HCT116 (cell line): Measurements from ENCODE around the gene TMEM53. TPM values are rescaled to one million over a fixed set of nuclear protein-coding genes. Genes with fewer than 3 reads are reported as not detected.

Experiments used
- ATAC-seq: fragments of 200-7000 bp; cut with Tn5 transposase; 2 replicates; pipeline ENCODE4 v1.9.1; 2020; ENCODE audit warnings: mild to moderate bottlenecking, moderate library complexity
- BruUV-seq: library from RNA; stranded (reverse); fragments of 400-500 nt; replicated peaks from 2 replicates; lab custom pipeline; 2021; lab: Mats Ljungman, UMichigan
- CTCF ChIA-PET: fragments of 300-600 bp; sonication (Branson Sonifier 250); formaldehyde crosslinking; loops from one replicate; lab custom pipeline; 2021; ENCODE audit warnings: antibody characterized with exemption; lab: Charles Lee
- POLR2A ChIA-PET: fragments of 300-600, 350-600 bp; sonication (Branson Sonifier 250); formaldehyde crosslinking; loops from one replicate; lab custom pipeline; 2021; ENCODE audit warnings: antibody characterized with exemption; lab: Charles Lee
- RAD21 ChIA-PET, 2 experiments: fragments of 300-600 bp; sonication (Branson Sonifier 250); formaldehyde crosslinking; loops; one replicate each; lab custom pipeline; 2023; ENCODE audit warnings: low total read pairs in 2 of 2; ENCODE audit not compliant: uncharacterized antibody in 2 of 2, unreplicated experiment in 2 of 2, low non-redundant PET in 1 of 2; lab: Charles Lee
- DNase-seq: peaks from one replicate; pipeline ENCODE4 v3.0.0-alpha.2; 2010; ENCODE audit warnings: low read depth, low spot score
- H2AFZ ChIP-seq: fragments of 200-600 bp; shearing (Covaris generic), sonication (generic); 2 replicates; pipeline ENCODE4 v1.6.1; 2017; ENCODE audit warnings: low read depth, mixed run types, mixed read lengths, antibody characterized with exemption, low read length; ENCODE audit not compliant: poor library complexity, severe bottlenecking
- H3K27ac ChIP-seq: 2 replicates; pipeline ENCODE4 v1.5.1; 2012; ENCODE audit warnings: low read depth, low read length
- H3K27me3 ChIP-seq: fragments of 200-600 bp; sonication (generic); 2 replicates; pipeline ENCODE4 v1.6.1; 2016; ENCODE audit warnings: mixed run types, low read length, mixed read lengths; ENCODE audit not compliant: insufficient read depth
- H3K36me3 ChIP-seq, 2 experiments: fragments of 200-500 bp in 1 of 2; fragments of 200-600 bp in 1 of 2; sonication (Bioruptor generic) in 1 of 2; sonication (generic) in 1 of 2; 2 replicates each; pipeline versions ENCODE4 v1.5.1 to v1.6.1; 2014 to 2016; ENCODE audit warnings: low read length in 2 of 2, inconsistent platforms in 1 of 2, mixed read lengths in 1 of 2, mixed run types in 1 of 2; ENCODE audit not compliant: insufficient read depth in 2 of 2, control insufficient read depth in 1 of 2
- H3K4me1 ChIP-seq, 2 experiments: fragments of 200-600 bp in 1 of 2; sonication (generic) in 1 of 2; 2 replicates each; pipeline versions ENCODE4 v1.5.1 to v1.6.1; 2012 to 2017; ENCODE audit warnings: low read length in 2 of 2, inconsistent platforms in 1 of 2, mild to moderate bottlenecking in 1 of 2, mixed read lengths in 1 of 2, mixed run types in 1 of 2, moderate library complexity in 1 of 2; ENCODE audit not compliant: insufficient read depth in 2 of 2, control insufficient read depth in 1 of 2
- H3K4me2 ChIP-seq: fragments of 200-600 bp; sonication (generic); 2 replicates; pipeline ENCODE4 v1.6.1; 2017; ENCODE audit warnings: mixed run types, low read length, mixed read lengths
- H3K4me3 ChIP-seq, 2 experiments: fragments of 200-600 bp in 1 of 2; sonication (generic) in 1 of 2; replicated peaks in 1 of 2; 2 replicates each; pipeline ENCODE4 v1.5.1; 2011 to 2016; ENCODE audit warnings: low read length in 2 of 2, control low read depth in 1 of 2, low read depth in 1 of 2, mild to moderate bottlenecking in 1 of 2, mixed read lengths in 1 of 2, mixed run types in 1 of 2
- H3K79me2 ChIP-seq: fragments of 200-600 bp; sonication (generic); 2 replicates; pipeline ENCODE4 v1.6.1; 2017; ENCODE audit warnings: mild to moderate bottlenecking, mixed run types, low read length, moderate library complexity, mixed read lengths; ENCODE audit not compliant: insufficient read depth
- H3K9ac ChIP-seq: fragments of 200-600 bp; sonication (generic); 2 replicates; pipeline ENCODE4 v1.6.1; 2016; ENCODE audit warnings: low read length, mixed read lengths
- H3K9me2 ChIP-seq: fragments of 200-600 bp; sonication (generic), shearing (Covaris generic); 2 replicates; pipeline ENCODE4 v1.6.1; 2017; ENCODE audit warnings: mixed run types, mild to moderate bottlenecking, moderate library complexity; ENCODE audit not compliant: insufficient read depth
- H3K9me3 ChIP-seq, 2 experiments: fragments of 200-500 bp in 1 of 2; fragments of 200-600 bp in 1 of 2; sonication (Bioruptor generic) in 1 of 2; sonication (generic) in 1 of 2; 2 replicates each; pipeline ENCODE4 v1.6.1; 2014 to 2017; ENCODE audit warnings: low read length in 2 of 2, mixed read lengths in 2 of 2, inconsistent platforms in 1 of 2, low read depth in 1 of 2, mild to moderate bottlenecking in 1 of 2, mixed run types in 1 of 2, moderate library complexity in 1 of 2; ENCODE audit not compliant: control insufficient read depth in 1 of 2, insufficient read depth in 1 of 2
- H4K20me1 ChIP-seq: fragments of 200-600 bp; sonication (generic), shearing (Covaris generic); 2 replicates; pipeline ENCODE4 v1.6.1; 2017; ENCODE audit warnings: mixed run types, mild to moderate bottlenecking, moderate library complexity; ENCODE audit not compliant: insufficient read depth
- ATF3 ChIP-seq: IDR thresholded peaks from 2 replicates; pipeline ENCODE4 v1.6.1; 2012
- EZH2 ChIP-seq: fragments of 200-600 bp; sonication (generic); IDR thresholded peaks from 2 replicates; pipeline ENCODE4 v1.6.1; 2017; ENCODE audit warnings: antibody characterized with exemption, mixed run types
- JUND ChIP-seq: IDR thresholded peaks from 2 replicates; pipeline ENCODE4 v1.6.1; 2012
- MAX ChIP-seq: IDR thresholded peaks from 2 replicates; pipeline ENCODE4 v1.6.1; 2012
- POLR2A ChIP-seq: IDR thresholded peaks from 2 replicates; pipeline ENCODE4 v1.7.0; 2011; ENCODE audit warnings: borderline replicate concordance; ENCODE audit not compliant: insufficient read depth, insufficient read length; ENCODE audit errors: extremely low read depth
- POLR2AphosphoS5 ChIP-seq: IDR thresholded peaks from 2 replicates; pipeline ENCODE4 v1.6.1; 2011; ENCODE audit warnings: mild to moderate bottlenecking, low read depth, low read length, moderate library complexity
- REST ChIP-seq: IDR thresholded peaks from 2 replicates; pipeline ENCODE4 v1.6.1; 2012; ENCODE audit warnings: low read depth
- SIN3A ChIP-seq: IDR thresholded peaks from 2 replicates; pipeline ENCODE4 v1.6.1; 2012; ENCODE audit warnings: low read depth
- SP1 ChIP-seq: IDR thresholded peaks from 2 replicates; pipeline ENCODE4 v1.6.1; 2012; ENCODE audit warnings: low read depth
- SRF ChIP-seq: IDR thresholded peaks from 2 replicates; pipeline ENCODE4 v1.6.1; 2012; ENCODE audit warnings: low read depth
- intact Hi-C: fragments of 100-400 bp; cut with micrococcal nuclease; formaldehyde crosslinking; loops from 2 replicates; pipeline ENCODE4 v1.10.0; 2022
- total RNA-seq: library from RNA; stranded (reverse); gene quantifications from one replicate; pipeline ENCODE4 v1.2.1, GENCODE V29; 2021; ENCODE audit not compliant: unreplicated experiment

TMEM53 gene
- total RNA-seq, 1 experiment from 2014 or later, result 10.8 TPM

- no peaks in the 10 kb centered on the region for H3K79me2 ChIP-seq
- intact Hi-C loops, result no loop called here
- BruUV-seq, result no TSS peak
- H3K27me3 ChIP-seq, result peaks cover 12% of the 10 kb centered on the region
- no peaks in the 10 kb centered on the region for H3K36me3 ChIP-seq
- TF ChIP-seq SP1 (no peak), REST (no peak), ATF3 (no peak), JUND (no peak), SIN3A (no peak), EZH2 (no peak), SRF (no peak), POLR2A (no peak), POLR2AphosphoS5 (no peak), MAX (no peak)
- H3K9ac ChIP-seq, result no peak overlapping the region
- ChIA-PET POLR2A (no interaction called here), RAD21 (no interaction called here), CTCF (no interaction called here)
- H3K4me3 ChIP-seq, result no peak overlapping the region
- ATAC-seq (no peak), DNase-seq (no peak)
- H3K4me2 ChIP-seq, result no peak overlapping the region
- H3K9me2 ChIP-seq, result no peaks in the 10 kb centered on the region
- H3K4me1 ChIP-seq, result peaks cover 0 to 9% of the 10 kb centered on the region in 2 experiments; a peak in 2 of 4 replicates
- H3K27ac ChIP-seq, result no peak overlapping the region
- no peak overlapping the region for H2AFZ ChIP-seq
- H4K20me1 ChIP-seq, result no peaks in the 10 kb centered on the region
- no peaks in the 10 kb centered on the region for H3K9me3 ChIP-seq
These were observed 68.2 kb downstream of the TMEM53 start for GRCh38 chr1:44605914-44606615.
